Measurements from ENCODE around the gene FABP7.

The FABP7 gene

DNA sequence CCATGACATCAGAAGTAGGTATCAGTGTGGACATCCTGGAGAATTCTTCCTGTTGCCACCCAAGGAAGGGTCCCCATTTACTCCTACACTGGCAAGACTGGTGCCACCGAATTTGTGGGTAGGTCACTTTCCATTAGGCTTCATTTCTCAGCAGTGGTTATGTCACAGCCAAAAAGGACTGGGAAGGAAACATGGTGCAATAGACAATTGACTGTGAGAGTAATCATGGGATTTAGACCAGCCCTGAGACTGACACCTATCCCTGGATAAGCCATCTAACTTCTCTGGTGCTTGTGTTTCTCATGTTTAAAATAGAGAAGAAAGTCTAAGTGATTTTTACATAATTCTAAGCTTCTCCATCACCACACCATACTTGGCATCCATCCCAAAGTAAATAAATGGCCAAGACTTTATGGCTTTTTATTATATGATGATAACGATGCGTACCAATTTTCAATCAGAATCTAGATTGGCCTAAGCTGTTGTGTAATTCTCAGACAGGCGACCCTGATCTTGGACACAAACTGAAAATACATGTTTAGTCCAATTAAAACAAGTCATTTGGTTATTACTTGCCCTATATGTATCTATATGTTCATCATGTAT, 19.7 kb downstream of the FABP7 start:
- no peak for DNase-seq

DNA sequence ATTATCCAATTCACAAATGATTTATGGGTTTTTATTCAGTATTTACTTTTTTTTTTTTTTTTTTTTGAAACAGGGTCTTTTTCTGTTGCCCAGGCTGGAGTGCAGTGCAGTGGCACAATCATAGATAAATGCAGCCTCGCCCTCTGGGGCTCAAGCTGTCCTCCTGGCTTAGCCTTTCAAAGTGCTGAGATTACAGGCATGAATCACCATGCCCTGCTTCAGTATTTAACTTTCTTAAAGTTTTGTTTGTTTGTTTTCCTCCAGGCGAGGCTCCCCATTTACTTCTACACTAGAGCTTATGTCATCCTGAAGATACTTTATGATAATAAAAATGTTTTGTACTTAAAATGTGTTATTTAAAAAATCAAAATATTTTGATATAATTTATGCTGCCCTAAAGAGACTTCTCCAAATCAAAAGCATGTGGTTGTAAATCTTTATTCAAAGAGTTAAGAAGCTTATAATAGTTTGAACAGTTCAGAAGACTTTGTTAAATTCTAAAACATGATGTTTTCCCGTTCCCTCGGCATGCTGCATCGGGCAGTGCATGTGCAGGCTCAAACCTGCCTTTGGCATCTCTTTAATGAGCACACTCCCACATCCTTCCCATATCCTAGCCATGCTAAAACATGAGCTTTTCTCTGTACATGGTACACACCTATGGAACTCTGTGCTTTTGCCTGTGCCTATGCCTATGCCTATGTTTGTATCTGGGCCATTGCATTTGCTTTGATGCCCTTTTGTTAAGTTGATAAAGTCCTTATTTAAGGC, 20.6 kb downstream of the FABP7 start:
- no peak for DNase-seq

DNA sequence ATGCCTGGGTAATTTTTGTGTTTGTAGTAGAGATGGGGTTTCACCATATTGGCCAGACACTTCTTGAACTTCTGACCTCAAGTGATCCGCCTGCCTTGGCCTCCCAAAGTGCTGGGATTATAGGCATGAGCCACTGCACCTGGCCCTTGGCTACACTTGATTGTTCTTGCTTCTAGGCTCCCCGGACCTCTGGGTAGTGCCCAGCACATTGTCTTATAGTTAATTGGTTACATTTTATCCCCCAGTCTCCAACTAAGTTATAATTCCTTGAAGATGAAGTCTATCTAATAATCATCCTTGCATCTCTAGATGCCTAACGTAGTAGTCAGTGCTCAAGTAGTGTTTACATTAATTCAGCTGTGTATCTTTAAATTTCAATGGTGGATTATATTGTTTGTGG, 21.4 kb downstream of the FABP7 start:
- DNase-seq, result no peak

DNA sequence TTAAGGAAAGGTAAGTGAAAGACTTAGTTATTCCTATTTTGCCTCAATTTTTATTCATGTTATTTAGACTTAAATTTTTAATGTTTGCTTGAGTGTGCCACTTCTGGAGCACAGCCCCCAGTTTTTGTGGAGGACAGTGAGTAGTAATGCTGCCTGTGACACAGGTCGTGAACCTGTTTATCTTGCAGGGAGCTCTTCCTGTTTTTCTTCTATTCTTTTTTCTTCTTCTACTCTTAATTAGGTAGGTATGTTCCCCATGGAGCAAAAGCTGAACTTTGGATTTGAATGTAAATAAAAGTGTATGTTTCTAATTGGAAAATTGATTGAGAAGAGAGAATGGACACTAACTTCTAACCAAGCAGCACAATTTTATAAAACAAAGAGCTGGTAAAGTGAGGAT, 21.9 kb downstream of the FABP7 start:
- no peak for DNase-seq

DNA sequence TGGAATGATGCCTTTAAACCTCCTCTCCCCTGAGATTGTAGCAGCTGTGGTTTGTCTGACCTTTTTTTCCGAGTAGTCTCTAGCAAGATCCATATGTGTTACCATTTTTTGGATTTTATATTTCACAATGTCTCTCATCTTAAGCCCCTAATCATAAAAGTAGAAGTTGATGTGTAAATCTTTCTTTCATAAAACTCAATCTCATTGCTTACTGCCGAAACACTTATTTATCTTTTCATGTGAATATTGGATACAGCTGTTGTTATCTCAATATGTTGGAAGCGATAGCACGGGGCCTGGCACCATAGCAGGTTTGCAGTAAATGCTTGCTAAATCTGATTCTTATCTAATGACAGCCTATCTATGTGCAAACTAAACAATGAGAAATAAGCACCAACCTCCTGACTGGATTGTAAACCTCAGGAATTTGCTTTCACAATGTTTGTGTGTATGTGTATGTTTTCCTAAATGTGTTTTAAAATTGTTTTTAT, 23.7 kb downstream of the FABP7 start:
- no peak for DNase-seq

DNA sequence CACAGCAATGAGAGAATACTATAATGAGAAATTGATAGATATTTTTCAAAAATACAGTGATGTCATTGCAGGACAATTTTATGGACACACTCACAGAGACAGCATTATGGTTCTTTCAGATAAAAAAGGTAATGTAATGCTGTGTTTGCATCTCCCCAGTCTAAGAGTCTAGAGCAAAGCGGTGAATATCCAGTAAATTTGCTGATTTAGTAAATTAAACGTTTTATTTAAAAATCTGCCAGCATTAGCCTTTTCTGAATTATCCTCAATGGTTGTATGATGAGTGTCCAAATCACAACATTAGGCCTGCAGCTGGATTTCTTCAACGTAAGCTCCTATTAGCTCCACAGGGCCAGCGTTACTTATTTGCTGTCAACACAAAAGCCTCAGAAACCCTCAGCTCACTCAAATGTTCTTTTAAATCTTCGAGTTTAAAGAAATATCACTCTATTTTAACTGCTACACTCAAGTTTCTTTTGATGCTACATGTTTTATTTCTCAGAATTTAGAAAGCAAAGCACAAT, 25.5 kb downstream of the FABP7 start:
- no peak for DNase-seq

DNA sequence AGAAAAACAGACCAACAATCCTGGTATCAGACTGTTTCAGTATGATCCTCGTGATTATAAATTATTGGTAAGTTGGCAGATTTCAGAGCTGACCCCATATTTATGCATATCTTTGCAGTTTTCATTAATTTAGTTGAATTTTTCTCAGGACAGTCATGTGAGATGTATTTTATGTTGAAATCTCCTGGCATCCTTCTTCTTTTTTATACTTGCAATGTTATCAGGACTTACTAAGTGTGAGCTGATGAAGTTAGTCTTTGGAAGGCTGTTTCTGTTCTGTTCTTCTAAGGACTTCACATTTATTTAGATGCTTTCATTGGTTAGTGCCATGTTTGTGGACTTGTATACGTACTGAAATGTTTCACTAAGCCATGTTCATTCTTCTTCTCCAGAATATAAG, 26.8 kb downstream of the FABP7 start:
- no peak for DNase-seq

DNA sequence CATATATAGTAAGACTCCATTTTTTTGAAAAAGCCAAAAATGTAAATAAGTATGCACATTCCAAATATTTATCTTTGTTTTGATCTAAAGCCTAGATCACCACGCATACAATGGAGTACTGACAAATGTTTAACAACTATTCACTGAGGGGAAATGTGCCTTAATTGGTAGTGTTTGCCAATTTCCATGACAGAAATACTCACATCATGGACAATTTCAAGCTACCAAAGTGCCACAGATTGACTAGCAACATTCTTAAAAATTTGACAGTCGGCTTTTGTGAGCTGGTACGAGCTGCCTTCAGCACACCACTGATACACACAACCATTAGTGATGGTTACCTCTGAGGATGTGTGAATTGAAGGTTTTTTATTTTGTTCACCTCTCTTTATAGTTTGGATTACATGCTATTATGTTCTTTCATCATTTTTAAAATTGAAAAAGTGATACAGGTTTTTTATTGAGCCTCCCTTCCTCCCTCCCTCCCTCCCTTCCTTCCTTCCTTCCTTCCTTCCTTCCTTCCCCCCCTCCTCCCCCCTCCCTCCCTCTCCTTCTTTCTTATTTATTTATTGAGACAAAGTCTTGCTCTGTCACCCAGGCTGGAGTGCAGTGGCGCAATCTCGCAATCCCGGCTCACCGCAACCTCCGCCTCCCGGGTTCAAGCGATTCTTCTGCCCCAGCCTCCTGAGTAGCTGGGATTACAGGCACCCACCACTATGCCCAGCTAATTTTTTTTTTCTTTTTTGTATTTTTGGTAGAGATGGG, 28.8 kb downstream of the FABP7 start:
- no peak for DNase-seq

DNA sequence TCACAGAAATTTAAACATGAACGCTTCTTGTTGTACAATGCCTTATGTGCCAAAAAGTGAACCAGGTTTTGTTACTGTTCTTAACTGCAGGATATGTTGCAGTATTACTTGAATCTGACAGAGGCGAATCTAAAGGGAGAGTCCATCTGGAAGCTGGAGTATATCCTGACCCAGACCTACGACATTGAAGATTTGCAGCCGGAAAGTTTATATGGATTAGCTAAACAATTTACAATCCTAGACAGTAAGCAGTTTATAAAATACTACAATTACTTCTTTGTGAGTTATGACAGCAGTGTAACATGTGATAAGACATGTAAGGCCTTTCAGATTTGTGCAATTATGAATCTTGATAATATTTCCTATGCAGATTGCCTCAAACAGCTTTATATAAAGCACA, 29.5 kb downstream of the FABP7 start:
- no peak for DNase-seq

DNA sequence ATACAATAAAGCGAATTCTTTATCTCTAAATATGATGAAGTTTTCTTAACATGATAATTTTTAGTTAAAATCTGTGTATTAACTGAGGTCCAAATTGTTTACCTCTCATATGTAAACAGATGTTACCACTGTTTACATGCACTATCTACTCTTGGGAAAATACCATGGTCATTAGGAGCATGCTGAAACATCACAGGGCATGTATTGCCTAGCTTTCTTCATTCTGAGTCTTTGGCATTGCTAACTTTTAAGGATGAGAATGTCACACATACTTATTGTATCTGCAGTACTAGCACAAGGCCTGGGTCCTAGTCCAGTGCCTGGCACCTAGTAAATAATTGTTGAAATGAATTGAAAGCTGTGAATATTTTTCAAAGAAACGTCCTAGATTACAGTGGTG, 30.2 kb downstream of the FABP7 start:
- DNase-seq, result no peak

DNA sequence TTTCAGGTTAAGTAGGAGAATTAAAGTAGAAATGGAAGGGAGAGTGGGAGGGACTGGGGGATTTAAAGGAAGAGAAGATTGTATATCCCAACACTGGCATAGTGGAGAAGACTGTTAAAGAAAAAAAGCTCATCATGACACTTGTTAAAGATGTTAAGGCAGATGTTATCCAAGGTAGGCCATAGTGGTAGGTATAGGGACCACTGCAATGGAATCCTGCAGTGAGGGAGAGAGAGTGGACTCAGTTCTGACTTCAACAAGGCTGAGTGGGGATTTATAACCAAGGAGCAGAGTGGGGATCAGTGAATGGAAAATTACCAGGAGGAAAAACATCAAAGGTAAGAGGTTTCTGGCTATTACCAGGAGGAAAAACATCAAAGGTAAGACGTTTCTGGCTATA, 30.7 kb downstream of the FABP7 start:
- DNase-seq, result no peak

DNA sequence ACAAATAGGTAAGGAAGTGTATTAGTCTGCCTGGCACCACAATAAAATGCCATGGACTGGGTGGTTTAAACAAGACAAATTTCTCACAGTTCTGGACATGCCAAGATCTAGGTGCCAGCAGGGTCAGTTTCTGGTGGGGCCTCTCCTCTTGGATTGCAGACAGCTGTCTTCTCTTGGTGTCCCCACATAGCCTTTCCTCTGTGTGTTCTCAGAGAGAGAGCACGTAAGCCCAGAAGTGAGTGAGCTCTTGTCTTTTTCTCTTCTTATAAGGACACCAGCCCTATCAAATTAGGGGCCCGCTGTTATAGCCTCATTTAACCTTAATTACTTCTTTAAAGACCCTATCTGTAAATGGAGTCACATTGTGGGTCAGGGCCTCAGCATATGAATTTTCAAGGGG, 37.8 kb downstream of the FABP7 start:
- no peak for DNase-seq

DNA sequence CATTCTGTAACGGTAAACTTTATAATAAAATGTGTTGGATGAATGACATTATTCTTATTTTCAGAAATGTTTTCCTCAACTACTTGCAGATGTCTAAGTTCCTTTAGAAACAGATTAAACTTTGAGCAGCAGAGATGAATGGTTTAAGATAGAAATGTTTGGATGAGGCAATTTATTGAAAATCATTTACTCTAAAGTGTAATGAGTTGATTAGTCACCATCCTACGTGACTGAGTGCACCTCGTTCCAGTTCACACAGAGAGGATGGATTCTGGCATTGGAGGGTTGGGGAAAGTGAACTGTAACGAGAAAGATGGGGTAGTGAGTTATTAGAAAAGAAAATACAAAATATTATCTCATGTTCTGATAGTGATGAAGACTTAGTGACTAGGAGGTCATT, 38.2 kb downstream of the FABP7 start:
- no peak for DNase-seq

DNA sequence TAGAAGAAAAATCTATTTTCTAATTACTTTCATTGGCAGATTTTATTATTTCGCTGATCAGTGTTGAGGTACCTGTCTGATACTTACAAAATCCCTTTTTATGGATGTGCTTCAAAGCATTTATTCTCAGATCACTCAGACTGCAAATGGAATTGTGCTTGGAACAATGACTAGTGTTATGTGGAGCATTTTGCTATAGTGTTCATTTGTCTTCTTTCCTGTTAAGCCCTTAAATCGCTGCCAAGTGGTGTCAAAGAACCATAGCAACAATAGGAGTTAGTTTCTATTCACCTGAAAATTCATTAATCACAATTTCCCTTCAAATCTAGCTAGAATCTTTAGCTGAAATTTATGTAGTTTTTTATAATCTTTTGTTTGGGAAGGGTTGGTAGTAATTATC, 39.4 kb downstream of the FABP7 start:
- no peak for DNase-seq

DNA sequence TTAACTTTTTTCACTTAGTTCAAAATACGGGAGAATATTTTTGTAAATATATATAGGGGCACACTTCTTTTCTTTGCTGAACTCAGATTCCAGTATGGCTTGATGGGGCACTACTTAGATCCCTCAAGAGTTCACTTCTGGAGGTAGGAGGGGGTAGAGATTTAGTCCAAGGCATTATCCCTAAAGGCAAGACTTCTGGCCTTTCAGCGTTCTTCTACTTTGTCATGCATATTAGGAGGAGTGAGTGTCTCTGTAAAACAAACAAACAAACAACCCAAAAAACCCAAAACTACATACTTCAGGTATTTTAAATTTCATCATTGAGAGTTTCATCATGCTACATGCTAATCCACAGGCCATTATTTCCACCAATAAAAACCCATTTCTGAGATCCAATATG, 41.6 kb downstream of the FABP7 start:
- no peak for DNase-seq

DNA sequence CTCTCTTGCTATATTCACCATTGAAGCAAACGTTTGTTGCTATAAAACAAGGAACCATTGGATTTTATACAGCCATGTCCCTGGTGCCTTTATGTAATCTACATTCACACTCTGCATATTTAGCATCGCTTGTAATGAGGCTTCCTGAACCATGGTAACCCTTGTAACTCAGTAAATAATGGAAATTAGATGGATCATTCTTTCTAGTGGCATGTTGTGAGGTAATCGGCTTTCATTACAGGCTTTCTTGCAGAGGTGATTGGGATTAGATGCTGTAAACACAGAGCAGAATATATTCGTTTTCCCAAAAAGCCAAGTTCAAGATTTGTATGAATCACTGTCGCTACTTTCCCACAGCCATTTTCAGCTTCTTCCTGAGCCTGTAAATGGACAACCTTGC, 45.6 kb downstream of the FABP7 start:
- no peak for DNase-seq

DNA sequence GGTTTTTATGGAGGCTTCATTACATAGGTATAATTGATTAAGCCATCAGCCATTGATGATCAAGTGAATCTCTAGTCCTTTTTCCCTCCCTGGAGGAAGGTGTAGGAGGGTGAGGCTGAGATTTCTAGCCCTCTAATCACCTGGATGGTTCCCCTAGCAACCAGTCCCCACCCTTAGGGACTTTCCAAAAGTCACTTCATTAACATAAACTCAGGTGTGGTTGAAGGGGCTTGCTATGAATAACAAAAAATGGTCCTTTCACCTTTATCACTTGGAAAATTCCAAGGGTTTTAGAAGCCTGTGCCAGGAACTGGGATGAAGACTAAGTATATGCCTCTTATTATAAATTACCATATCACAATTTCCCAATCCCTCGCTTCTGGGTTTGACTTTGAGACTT, 49.9 kb downstream of the FABP7 start:
- DNase-seq, result no peak

DNA sequence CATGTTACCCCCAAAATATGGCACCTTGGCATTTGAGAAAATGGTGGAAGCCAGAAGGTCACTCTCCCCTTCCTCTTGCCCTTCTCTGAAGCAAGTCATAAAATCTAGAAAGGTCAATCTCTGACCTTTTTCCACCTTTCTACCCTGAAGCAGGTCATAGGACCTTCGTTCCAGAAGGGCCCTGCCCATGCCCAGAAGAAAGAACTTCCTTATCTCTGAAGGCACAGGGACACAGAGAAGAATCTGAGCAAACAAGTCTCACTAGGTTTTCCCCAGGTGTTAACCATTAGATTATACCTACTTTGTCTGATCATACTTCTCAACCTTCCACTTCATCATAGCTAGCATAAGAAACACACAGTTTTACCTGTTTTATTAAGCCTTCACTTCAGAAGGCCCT, 52.0 kb downstream of the FABP7 start:
- DNase-seq, result no peak

DNA sequence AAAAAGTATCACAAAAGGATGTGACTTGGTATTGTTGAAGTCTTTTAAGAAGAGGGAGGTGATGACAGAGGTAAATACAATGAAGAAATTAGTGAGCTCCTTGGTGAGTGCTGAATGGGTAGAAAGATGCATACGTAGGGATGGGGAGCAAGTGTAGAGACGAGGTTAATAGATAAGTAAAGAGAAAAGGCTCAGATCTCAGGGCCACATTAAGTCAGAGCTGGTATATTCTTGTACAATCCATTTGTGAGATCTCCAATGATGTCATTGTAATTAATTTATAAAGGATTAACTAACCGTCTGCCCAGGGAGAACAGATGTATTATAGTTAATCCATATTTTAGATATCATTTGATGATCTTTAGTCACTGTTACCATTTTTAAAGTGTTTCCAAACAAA, 52.9 kb downstream of the FABP7 start:
- DNase-seq, result no peak

DNA sequence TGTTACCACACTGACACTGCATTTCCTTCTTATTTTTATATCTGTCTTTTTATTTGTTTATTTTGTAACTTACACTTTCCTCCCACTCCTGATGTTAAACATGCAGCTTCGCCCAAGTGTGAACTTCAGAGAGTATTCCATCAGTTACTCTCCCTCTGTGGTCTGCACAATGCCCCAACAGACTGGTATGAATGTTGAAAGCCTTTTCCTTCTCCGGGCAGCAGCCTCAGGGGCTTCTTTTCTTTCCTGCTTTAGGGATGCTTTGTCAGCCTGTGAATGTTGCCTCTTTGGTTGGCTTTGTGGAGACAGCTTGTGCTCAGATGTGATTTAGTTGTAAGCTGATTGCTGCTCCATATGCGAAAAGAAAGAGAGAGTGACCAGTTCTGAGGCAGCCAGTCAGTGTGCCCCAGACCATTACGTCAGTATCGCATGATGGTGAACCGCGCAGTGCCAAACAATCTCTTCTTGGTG, 53.5 kb downstream of the FABP7 start:
- no peak for DNase-seq
